PC-3 (cell line): ENCODE results near the gene NELFA.

Source experiments
- CTCF ChIP-seq: fragments of 300-600 bp; sonication (generic); conservative IDR thresholded peaks from 2 replicates; pipeline ENCODE4 v1.5.1; 2017; ENCODE audit warnings: antibody characterized with exemption, low read depth, mild to moderate bottlenecking, low read length
- EZH2 ChIP-seq: fragments of 300-600 bp; sonication (generic); IDR thresholded peaks from one replicate; pipeline ENCODE4 v1.6.1; 2017; ENCODE audit warnings: antibody characterized with exemption, mild to moderate bottlenecking, low read length; ENCODE audit not compliant: unreplicated experiment
- EZH2phosphoT487 ChIP-seq: fragments of 300-600 bp; sonication (generic); IDR thresholded peaks from 2 replicates; pipeline ENCODE4 v1.6.1; 2018; ENCODE audit warnings: mild to moderate bottlenecking, antibody characterized with exemption, low read length, borderline replicate concordance

DNA sequence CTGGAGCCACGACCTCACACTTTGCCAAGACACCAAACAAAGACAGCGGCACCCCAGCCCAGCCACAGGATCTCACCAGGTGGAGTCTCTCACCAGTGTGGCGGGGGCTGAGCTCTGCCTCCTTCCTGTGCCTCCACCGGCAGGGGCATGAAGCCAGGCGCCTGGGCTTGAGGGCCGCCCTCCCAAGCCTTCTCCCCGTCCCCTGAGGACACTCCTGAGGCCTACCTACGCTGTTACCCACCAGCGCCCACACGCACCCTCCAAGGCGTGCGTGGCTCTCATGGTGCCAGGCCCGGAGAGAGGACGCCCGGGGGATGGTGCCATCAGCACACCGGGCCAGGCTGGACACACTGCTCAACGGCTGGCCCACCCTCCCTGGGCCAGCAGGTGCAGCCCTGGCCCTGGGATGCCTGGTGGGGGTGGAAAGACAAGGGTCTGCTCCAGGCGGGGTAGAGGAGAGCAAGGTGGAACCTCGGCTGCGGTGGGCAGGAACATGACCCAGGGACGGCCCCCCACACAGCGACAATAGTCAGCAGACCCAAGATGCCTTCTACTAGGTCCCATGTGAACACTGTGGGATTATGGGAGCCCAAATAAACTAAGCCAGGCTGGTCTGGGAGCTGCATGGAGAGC is 22.1 kb downstream of the NELFA start:
- TF ChIP-seq CTCF, result no peak
- no peak for TF ChIP-seq EZH2
- TF ChIP-seq EZH2phosphoT487, result no peak
